GM23338 (cell line): ENCODE data around the gene MYL11. TPM values are rescaled to one million over a fixed set of nuclear protein-coding genes. Genes with fewer than 3 reads are reported as not detected.

Experiments
- CTCF ChIP-seq, 2 experiments: fragments of 200-600 bp in 1 of 2; sonication (generic) in 1 of 2; conservative IDR thresholded peaks; 2 replicates each; pipeline versions ENCODE4 v1.5.1 to v1.6.1; 2016 to 2017; ENCODE audit warnings: antibody characterized with exemption in 2 of 2, low read depth in 2 of 2, mild to moderate bottlenecking in 2 of 2, moderate library complexity in 1 of 2
- POLR2AphosphoS5 ChIP-seq: IDR thresholded peaks from 2 replicates; pipeline ENCODE4 v1.6.1; 2016; ENCODE audit warnings: antibody characterized with exemption, low read depth
- REST ChIP-seq: IDR thresholded peaks from one replicate; pipeline ENCODE4 v1.6.1; 2018; ENCODE audit warnings: antibody characterized with exemption; ENCODE audit not compliant: unreplicated experiment
- ZNF462 ChIP-seq: fragments of 250-450 bp; sonication (Bioruptor Pico); IDR thresholded peaks from 2 replicates; pipeline ENCODE4 v1.5.0; 2020; ENCODE audit warnings: mild to moderate bottlenecking, moderate library complexity
- polyA plus RNA-seq: library from polyadenylated mRNA; unstranded; fragments of >200 nt; fragmentation: Nextera tagmentation; extraction: Ambion mirVana; gene quantifications from 2 replicates; pipeline ENCODE4 v1.2.1, GENCODE V29; 2016
- total RNA-seq: library from RNA; depleted of rRNA; stranded (reverse); fragments of >200 nt; shearing (Covaris generic); gene quantifications from 2 replicates; pipeline ENCODE4 v1.2.3, GENCODE V29; 2014

The MYL11 gene
- total and polyA plus RNA-seq, 2 experiments from 2014 or later = 3.5 TPM; not detected in 1

- no peak for TF ChIP-seq ZNF462 (CRISPR knock-in tag)
- TF ChIP-seq REST = no peak
- TF ChIP-seq CTCF (conservative IDR thresholded peaks at IDR 0.05; ENCODE audit: low read depth in 2 of 2) = no peak
- TF ChIP-seq POLR2AphosphoS5 = no peak
These were observed 24.2 kb downstream of the MYL11 start (continued) for GRCh38 chr16:30398661-30399434.
